Right kidney (tissue), 1 donor: Measurements from ENCODE around the gene UBE2E1.
"Not testable (repeated sequence)": the region's sequence is repeated elsewhere in the genome, so short reads cannot be mapped to it uniquely, and the experiment has no call there.

ENCODE experiments used
- DNase-seq: peaks from one replicate; pipeline ENCODE4 v3.0.0-alpha.2; 2016

The UBE2E1 gene

DNA sequence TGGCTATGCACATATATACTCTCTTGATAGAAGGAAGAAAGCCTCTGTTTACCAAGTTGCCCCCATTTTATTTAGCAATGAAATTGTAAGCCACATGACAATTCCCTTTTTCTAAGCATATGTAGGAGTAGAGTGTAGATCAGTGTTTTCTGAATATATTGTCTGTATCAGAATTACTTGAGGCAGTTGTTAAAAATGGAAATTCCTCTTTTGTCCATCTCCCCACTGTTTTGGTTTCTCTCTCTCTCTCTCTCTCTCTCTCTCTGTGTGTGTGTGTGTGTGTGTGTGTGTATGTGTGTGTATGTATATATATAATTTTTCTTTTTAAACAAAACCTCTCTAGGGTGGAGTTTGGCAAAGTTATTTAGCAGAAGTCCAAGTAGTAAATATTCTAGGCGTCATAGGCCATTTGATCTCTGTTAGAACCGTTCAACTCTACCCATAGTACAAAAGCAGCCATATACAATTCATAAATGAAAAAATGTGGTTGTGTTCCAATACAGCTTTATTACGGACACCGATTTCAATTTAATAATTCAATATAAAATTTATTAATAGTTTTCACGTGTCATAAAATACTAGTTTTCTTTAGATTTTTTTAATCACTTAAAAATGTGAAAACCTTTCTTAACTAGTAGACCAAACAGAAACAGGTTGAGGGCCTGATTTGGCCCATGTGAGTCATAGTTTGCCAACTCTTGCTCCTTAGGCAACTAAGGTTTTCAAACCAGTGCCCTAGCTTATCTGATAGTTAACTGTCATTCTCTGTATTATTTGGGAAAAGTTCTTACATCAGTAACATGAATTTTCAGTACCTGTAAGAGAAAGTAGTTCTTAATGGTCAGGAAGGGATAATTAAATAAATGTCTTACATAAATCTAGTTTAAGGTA is 39.8 kb downstream of the UBE2E1 start:
- no peak for DNase-seq

DNA sequence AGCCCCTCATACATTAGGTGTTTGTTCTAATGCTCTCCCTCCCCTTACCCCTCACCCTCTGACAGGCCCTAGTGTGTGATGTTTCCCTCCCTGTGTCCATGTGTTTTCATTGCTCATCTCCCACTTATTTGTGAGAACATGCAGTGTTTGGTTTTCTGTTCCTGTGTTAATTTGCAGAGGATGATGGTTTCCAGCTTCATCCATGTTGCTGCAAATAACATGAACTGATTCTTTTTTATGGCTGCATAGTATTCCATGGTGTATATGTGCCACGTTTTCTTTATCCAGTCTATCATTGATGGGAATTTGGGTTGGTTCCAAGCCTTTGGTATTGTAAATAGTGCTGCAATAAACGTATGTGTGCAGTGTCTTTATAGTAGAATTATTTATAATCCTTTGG is 43.7 kb downstream of the UBE2E1 start:
- not testable (repeated sequence) for DNase-seq

DNA sequence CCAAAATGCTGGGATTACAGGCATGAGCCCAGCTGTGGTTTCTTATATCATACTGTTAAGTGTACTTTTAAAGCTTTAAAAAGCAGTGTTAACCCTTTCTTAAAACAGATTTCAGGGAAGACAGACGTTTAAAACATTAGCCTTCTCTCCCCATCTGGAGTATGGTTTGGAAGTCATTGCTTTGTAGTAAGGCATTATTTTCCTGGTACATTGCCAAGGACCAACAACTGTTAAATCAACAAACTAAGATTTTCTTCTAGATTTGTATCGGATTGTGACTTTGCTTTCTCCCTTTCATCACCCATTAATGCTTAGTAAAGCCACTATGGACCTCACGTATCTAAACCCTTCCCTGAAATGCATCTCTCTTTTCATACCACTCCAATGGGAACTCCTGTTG is 50.5 kb downstream of the UBE2E1 start:
- DNase-seq: no peak

- DNase-seq: no peak
Measured at GRCh38 chr3:23859012-23859743, 53.4 kb downstream of the UBE2E1 start.

DNA sequence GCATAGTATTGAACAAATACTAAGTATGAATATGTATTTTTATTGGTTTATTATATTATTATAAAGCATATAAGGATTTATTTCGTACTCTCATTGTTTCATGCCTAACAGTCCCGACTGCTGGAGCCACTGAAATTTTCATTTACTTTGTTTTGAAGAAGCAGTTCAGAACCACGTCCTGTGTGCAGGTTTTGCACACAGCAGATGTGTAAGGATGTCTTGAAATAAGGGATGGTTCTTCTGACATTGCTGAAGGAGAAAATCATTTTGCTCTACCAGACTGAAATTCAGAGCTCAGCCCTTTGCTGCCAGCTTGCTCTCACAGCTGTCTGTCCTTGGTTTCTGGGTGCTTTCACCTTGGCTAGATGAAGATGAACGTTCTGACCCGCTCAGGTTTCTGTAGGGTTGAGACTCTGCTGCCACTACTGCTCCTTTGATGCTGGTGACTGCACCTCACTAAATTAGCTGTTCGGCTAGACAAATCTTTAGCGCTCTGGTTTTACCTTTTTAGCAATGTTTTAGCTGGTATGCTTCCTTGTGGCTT is 54.2 kb downstream of the UBE2E1 start:
- no peak for DNase-seq

DNA sequence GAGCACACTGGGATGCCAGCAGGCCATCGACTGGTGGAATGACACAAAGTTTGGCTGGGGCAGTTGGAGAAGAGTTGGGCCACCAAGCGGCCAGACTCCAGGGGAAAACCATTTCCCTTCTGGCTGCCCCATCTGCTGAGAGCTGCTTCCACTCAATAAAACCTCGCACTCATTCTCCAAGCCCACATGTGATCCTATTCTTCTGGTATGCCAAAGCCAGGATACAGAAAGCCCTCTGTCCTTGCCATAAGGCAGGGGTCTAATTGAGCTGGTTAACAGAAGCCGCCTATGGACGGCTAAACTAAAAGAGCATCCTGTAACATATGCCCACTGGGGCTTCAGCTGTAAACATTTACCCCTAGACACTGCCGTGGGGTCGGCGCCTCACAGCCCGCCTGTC is 55.9 kb downstream of the UBE2E1 start:
- no peak for DNase-seq

GRCh38 chr3:23863060-23863459 is 57.3 kb downstream of the UBE2E1 start:
- no peak for DNase-seq

DNA sequence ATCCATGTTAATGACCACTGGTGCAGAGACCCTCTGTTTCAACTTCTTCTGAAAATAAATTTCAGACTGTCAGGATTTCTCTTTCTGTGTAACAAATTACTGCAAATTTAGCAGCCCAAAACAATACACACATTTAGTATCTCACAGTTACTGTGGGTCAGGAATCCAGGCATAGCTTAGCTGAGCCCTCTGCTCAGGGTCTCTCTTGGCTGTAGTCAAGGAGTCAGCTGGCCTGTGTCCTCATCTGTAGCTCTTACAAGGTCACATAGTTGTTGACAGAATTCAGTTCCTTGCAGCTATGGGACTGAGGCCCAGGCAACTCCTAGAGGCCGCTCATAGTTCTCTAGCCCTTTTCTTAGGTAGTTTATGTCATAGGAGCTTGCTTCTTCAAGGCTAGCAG is 59.2 kb downstream of the UBE2E1 start:
- DNase-seq: no peak

DNA sequence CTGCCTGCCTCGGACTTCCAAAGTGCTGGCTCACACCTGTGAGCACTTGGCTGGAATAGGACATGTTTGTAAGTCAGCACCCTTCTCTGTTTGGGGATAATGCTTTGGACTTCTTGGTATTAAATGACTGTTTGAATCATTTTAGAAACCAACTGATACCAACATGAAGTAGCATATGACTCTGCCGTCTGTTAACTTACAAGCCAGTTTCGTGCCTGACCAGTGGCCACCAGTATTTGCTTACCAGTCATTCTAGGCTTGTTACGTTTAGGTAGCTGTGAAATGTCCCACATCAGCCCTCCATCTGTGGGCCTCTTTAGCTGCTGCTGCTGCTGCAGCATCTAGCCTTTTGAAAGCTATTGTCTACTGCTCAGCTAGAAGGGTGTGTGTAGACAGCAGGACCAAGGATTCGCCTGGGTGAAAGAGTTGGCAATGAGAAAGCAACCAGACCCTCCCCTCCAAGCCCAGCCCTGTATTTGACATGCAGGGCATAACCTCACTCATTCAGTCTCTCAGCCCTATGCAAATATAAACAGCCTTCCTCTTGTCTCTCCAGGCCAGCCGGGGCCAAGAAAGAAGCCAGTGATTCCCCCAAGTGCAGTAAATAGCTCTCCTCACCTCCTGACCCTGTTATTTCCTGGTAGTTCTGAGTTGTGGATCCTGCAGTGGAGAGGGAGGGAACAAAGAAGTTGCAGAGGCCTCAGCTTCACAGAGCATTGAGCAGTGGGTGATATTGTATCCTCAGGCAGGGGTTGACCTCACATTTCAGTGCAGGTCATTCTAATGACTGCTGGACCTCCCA is 60.0 kb downstream of the UBE2E1 start:
- DNase-seq: peak; percentile 59

- DNase-seq: no peak
Measured at GRCh38 chr3:23867400-23867799, 61.6 kb downstream of the UBE2E1 start.

GRCh38 chr3:23867838-23868237 is 62.1 kb downstream of the UBE2E1 start:
- DNase-seq: no peak

DNA sequence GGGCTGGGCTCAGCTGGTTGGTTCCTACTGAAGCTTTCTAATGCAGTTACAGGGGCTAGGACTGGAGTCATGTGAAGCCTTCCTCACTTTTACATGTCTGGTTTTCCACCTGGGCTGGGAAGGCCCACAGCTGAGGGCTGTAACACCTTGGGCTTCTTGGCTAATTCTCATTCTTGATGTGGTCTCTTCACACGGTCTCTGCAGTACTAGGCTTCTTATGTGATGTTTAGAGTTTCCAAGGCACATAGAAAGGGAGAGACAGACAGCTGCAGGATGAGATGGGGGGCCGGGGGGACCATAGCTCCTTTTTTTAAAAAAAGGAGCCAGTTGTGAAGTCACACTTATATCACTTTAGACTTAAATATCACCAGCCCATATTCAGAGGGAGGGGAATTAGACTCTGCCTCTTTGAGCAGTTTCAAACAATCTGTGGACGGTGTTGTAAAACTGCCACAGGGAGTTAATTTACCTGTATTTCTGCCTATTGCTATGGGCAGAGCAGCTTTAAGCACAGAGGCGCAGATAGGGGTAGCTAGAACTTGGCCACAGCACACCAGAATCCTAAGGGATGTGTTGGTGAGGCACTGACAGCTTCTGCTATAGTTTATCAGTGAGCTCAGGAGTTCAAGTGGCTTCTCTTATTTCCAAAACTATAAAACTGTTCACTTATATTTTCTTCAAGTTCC is 64.4 kb downstream of the UBE2E1 start:
- no peak for DNase-seq

GRCh38 chr3:23870663-23871043 is 64.9 kb downstream of the UBE2E1 start:
- not testable (repeated sequence) for DNase-seq

- not testable (repeated sequence) for DNase-seq
Measured at GRCh38 chr3:23871361-23871760, 65.6 kb downstream of the UBE2E1 start.

DNA sequence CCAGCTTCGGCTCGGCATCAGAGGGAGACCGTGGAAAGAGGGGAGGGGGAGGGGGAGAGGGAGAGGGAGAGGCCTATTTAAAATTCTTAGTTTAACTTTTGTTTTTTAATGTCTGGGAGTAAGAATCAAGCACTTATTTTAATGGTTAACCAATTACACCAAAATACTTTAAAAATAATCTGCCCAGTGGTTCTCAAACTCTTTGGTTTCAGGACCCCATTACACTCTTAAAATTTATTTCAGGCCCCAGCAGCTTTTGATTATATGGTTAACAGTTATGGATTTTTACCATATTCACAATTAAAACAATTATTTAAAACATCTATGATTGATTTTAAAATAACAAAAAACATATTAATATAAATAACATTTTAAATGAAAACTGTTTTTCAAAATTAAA is 66.6 kb downstream of the UBE2E1 start:
- no peak for DNase-seq

DNA sequence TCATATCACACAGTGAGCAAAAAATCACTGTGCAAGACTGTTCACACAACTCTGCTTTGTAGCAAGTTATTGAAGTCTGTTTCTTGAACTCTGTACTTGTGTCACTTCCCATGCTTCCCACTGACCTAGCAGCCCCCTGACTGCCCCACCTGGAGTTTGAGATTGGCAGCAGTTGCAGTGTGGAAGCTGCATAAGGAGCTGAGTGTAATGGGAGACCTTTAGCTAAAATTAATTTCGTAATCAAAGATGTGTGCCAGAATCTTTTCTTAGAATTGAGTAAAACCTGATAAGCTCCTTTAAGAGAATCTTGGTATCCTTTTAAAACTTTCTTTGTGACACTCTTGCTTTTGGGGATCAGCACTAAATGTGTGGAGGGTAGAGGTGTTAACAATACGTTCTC is 68.2 kb downstream of the UBE2E1 start:
- no peak for DNase-seq

DNA sequence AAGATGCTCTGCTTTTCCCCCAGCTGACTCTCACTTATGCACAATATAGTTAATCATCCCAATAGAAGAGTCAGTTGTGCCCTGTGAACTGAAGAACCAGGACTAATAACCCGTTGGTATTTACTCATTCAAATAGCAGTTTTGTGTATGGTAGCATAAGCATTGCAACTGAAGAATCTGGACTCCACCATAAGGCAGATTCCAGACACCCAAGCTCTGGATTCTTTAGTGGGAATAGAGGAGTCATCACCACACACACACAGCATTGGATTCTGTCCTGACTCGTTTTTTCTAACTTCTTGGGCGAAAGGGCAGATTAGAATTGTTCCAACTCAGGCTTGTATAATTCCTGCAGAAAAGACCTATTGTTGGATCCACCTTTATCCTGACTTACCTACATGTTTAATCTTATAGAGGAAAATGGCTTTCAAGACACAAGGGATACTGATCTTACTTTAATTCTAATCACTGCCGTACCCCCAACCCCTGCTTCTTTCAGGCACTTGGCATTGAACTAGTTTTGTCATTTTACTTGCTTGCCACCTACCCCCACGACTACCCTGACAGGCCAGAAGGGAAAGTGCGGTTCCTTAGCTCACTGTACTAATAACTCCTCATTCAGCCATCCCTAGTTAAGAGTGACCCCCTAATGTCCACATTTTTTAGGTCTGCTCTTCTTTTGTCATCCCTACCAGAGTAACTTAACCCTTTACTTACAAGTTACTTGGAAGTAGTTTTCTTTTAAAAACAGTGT is 68.8 kb downstream of the UBE2E1 start:
- DNase-seq: no peak

GRCh38 chr3:23875113-23875725 is 69.5 kb downstream of the UBE2E1 start:
- DNase-seq: no peak

GRCh38 chr3:23876923-23877322 is 71.2 kb downstream of the UBE2E1 start:
- DNase-seq: no peak

DNA sequence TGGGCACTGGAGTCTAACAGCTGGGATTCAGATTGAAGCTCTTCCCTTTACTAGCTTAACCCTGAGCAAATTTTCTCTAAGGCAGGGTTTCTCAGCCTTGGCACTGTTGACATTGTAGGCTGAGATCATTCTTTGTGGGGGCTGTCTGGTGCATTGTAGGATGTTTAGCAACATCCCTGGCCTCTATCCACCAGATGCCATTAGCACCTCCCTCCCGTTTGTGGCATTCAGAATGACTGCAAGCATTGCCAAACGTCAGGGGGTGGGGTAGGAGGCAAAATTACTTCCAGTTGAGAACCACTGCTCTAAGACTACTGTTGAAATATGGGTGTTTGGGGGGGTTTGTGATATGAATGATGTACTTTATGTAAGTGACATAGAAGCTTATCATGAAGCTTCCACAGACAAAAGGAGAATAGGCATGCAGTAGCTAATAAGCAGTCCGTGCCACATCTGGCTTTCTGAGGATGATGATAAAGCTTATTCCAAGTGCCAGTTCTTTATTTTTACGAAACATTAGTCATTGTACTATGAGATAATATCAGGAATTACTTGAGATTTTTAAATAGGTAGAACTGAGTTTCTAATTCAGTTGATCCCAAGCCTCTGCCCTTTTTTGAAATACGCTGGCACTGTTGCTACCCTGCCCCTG is 71.7 kb downstream of the UBE2E1 start:
- no peak for DNase-seq
